ENCODE results near the gene COL4A2. TPM values are rescaled to one million over a fixed set of nuclear protein-coding genes. Genes with fewer than 3 reads are reported as not detected.

The COL4A2 gene
- total RNA-seq, 1 experiment from 2014 or later = 74.5 TPM

- intact Hi-C loops (cut with micrococcal nuclease) = no loop called here
- no TSS peak for BruUV-seq (replicated peaks)
- no peaks in the 10 kb centered on the region for H3K79me2 ChIP-seq (ENCODE audit: low read length)
Observed at GRCh38 chr13:110279684-110280083, 27.4 kb upstream of the COL4A2 start.

GRCh38 chr13:110280231-110280813 lies 26.8 kb upstream of the COL4A2 start:
- ATAC-seq = no peak
- no peak overlapping the region for H3K4me2 ChIP-seq (ENCODE audit: low read length)
- no peak overlapping the region for H3K27ac ChIP-seq (ENCODE audit: low read length)
- no peaks in the 10 kb centered on the region for H3K27me3 ChIP-seq (ENCODE audit: low read length)
- TF ChIP-seq CTCF (conservative IDR thresholded peaks at IDR 0.05; ENCODE audit: low read depth, low read length) (no peak), EZH2 (IDR thresholded peaks at IDR 0.05; ENCODE audit: low read length, unreplicated experiment) (no peak), EZH2phosphoT487 (IDR thresholded peaks at IDR 0.05; ENCODE audit: borderline replicate concordance, low read length) (no peak)
- no peaks in the 10 kb centered on the region for H3F3A ChIP-seq (ENCODE audit: low read length, unreplicated experiment)
- H3K79me2 ChIP-seq (ENCODE audit: low read length) = no peaks in the 10 kb centered on the region
- H3K9ac ChIP-seq (ENCODE audit: low read length) = no peak overlapping the region
- no peaks in the 10 kb centered on the region for H3K36me3 ChIP-seq (ENCODE audit: low read depth, low read length)
- H2AFZ ChIP-seq (ENCODE audit: low read length) = no peak overlapping the region
- no peak overlapping the region for H3K4me3 ChIP-seq (ENCODE audit: low read length)
- no peaks in the 10 kb centered on the region for H3K9me3 ChIP-seq (ENCODE audit: low read length)
- no peaks in the 10 kb centered on the region for H3K9me2 ChIP-seq (replicated peaks; ENCODE audit: low read length)
- POLR2A ChIA-PET (ENCODE audit: unreplicated experiment) = no interaction called here
- intact Hi-C loops (cut with micrococcal nuclease) = no loop called here
- CTCF ChIA-PET = no interaction called here
- DNase-seq = no peak
- H4K20me1 ChIP-seq (ENCODE audit: low read length) = no peaks in the 10 kb centered on the region
- H3K4me1 ChIP-seq (ENCODE audit: insufficient read depth, low read length) = no peaks in the 10 kb centered on the region
- no TSS peak for BruUV-seq (replicated peaks)

More at GRCh38 chr13:110279684-110280083, 27.4 kb upstream of the COL4A2 start:
- TF ChIP-seq CTCF (conservative IDR thresholded peaks at IDR 0.05; ENCODE audit: low read depth, low read length) (no peak), EZH2phosphoT487 (IDR thresholded peaks at IDR 0.05; ENCODE audit: borderline replicate concordance, low read length) (no peak), EZH2 (IDR thresholded peaks at IDR 0.05; ENCODE audit: low read length, unreplicated experiment) (no peak)
- Histone ChIP-seq H3K9ac (ENCODE audit: low read length) (no peak overlapping the region), H3F3A (ENCODE audit: low read length, unreplicated experiment) (no peaks in the 10 kb centered on the region), H3K4me2 (ENCODE audit: low read length) (no peak overlapping the region), H3K9me3 (ENCODE audit: low read length) (no peaks in the 10 kb centered on the region), H3K36me3 (ENCODE audit: low read depth, low read length) (no peaks in the 10 kb centered on the region), H4K20me1 (ENCODE audit: low read length) (no peaks in the 10 kb centered on the region), H2AFZ (ENCODE audit: low read length) (no peak overlapping the region), H3K27ac (ENCODE audit: low read length) (no peak overlapping the region), H3K27me3 (ENCODE audit: low read length) (no peaks in the 10 kb centered on the region), H3K4me3 (ENCODE audit: low read length) (no peak overlapping the region), H3K9me2 (replicated peaks; ENCODE audit: low read length) (no peaks in the 10 kb centered on the region), H3K4me1 (ENCODE audit: insufficient read depth, low read length) (no peaks in the 10 kb centered on the region)
- ChIA-PET CTCF (no interaction called here), POLR2A (ENCODE audit: unreplicated experiment) (no interaction called here)
- ATAC-seq (no peak), DNase-seq (no peak)

GRCh38 chr13:110280985-110281688 lies 25.9 kb upstream of the COL4A2 start:
- CTCF ChIA-PET = no interaction called here
- no peaks in the 10 kb centered on the region for H3K79me2 ChIP-seq (ENCODE audit: low read length)
- DNase-seq (no peak), ATAC-seq (no peak)
- H3K36me3 ChIP-seq (ENCODE audit: low read depth, low read length) = no peaks in the 10 kb centered on the region
- no peak overlapping the region for H2AFZ ChIP-seq (ENCODE audit: low read length)
- H3K9ac ChIP-seq (ENCODE audit: low read length) = no peak overlapping the region
- intact Hi-C loops (cut with micrococcal nuclease) = no loop called here
- H4K20me1 ChIP-seq (ENCODE audit: low read length) = no peaks in the 10 kb centered on the region
- H3K9me2 ChIP-seq (replicated peaks; ENCODE audit: low read length) = no peaks in the 10 kb centered on the region
- no peak overlapping the region for H3K27ac ChIP-seq (ENCODE audit: low read length)
- no peaks in the 10 kb centered on the region for H3K27me3 ChIP-seq (ENCODE audit: low read length)
- H3K9me3 ChIP-seq (ENCODE audit: low read length) = no peaks in the 10 kb centered on the region
- POLR2A ChIA-PET (ENCODE audit: unreplicated experiment) = no interaction called here
- no peak overlapping the region for H3K4me3 ChIP-seq (ENCODE audit: low read length)
- TF ChIP-seq EZH2 (IDR thresholded peaks at IDR 0.05; ENCODE audit: low read length, unreplicated experiment) (no peak), CTCF (conservative IDR thresholded peaks at IDR 0.05; ENCODE audit: low read depth, low read length) (no peak), EZH2phosphoT487 (IDR thresholded peaks at IDR 0.05; ENCODE audit: borderline replicate concordance, low read length) (no peak)
- BruUV-seq (replicated peaks) = no TSS peak
- H3K4me1 ChIP-seq (ENCODE audit: insufficient read depth, low read length) = no peaks in the 10 kb centered on the region
- no peaks in the 10 kb centered on the region for H3F3A ChIP-seq (ENCODE audit: low read length, unreplicated experiment)
- no peak overlapping the region for H3K4me2 ChIP-seq (ENCODE audit: low read length)
